ENCODE results near the gene SZT2.
A peak's percentile ranks its signal among the peaks of the same experiment; 100 is the strongest.

SZT2 gene

DNA sequence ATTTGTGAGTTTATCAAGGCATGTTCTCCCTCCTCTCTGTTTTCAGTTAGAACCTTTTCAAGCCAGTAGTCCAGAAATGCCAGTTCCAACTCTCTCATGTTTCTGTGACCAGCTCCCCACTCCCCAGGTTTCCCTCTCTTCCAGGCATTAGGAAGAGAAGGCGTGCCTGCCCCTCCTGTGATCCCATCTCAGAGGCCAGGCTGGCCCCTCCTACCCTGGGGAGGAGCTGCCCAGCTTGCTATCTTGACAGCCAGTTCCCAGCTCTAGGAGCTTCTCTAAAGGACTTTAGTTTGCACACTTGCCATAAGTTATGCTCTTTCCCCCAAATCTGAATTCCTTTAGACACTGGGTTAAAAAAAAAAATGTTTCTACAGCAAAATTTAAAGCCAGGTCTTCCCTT, 55.1 kb downstream of the SZT2 start:
- peak; percentile 36; the same call in 1 of the 3 replicates for ATAC-seq
- no peak for TF ChIP-seq ZNF565 (CRISPR knock-in tag; conservative IDR thresholded peaks at IDR 0.05; ENCODE audit: low read depth)

DNA sequence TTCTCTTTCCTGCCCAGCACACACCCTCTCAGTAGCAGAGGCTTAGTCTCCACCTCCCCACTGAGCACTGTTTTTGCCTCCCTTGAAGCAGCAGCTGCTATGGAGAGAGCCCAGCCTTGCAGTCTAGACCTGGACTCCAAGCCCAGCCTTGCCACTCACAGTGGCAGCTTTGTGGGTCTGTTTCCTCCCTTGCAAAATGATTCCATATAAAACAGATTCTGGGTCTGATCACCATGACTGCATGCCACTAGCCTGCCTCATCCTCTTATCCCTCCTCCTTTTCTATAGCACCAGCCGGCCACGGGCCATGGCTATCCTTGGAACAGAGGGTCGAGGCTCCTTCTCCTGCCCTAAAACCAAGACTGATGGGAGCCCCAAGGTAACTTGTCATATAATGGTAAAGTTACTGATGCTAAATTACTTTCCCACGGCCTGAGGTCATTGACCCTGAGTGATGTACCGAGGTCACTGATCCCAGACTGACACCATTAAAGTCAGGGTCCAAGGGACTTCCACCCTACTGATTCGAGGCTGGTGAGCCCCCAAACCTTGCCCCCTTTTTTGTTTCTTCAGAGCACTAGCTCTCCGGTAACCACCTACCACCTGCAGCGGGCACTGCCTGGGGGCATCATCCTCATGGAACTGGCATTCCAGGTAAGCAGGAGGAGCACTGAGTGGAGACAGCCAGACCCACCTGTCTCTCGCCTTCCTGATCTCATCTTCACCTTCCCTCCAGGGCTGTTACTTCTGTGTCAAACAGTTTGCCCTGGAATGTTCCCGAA, 56.1 kb downstream of the SZT2 start:
- no peak for ATAC-seq
- TF ChIP-seq GLIS3 (CRISPR knock-in tag; IDR thresholded peaks at IDR 0.05) (no peak), ZFP30 (CRISPR knock-in tag; IDR thresholded peaks at IDR 0.05) (no peak), RARB (CRISPR knock-in tag; IDR thresholded peaks at IDR 0.05) (no peak), ZNF565 (CRISPR knock-in tag; conservative IDR thresholded peaks at IDR 0.05; ENCODE audit: low read depth) (no peak), TCF4 (CRISPR knock-in tag; IDR thresholded peaks at IDR 0.05; ENCODE audit: borderline replicate concordance) (no peak), ZFP3 (CRISPR knock-in tag; IDR thresholded peaks at IDR 0.05) (no peak), ARNTL (CRISPR knock-in tag; IDR thresholded peaks at IDR 0.05; ENCODE audit: borderline replicate concordance, low read depth) (no peak), ESRRG (CRISPR knock-in tag; IDR thresholded peaks at IDR 0.05) (no peak), PPARA (CRISPR knock-in tag; IDR thresholded peaks at IDR 0.05; ENCODE audit: borderline replicate concordance) (no peak), TOX (CRISPR knock-in tag; IDR thresholded peaks at IDR 0.05; ENCODE audit: borderline replicate concordance) (no peak), CSDC2 (CRISPR knock-in tag; IDR thresholded peaks at IDR 0.05) (no peak)
- TF ChIP-seq, protein P1, sequence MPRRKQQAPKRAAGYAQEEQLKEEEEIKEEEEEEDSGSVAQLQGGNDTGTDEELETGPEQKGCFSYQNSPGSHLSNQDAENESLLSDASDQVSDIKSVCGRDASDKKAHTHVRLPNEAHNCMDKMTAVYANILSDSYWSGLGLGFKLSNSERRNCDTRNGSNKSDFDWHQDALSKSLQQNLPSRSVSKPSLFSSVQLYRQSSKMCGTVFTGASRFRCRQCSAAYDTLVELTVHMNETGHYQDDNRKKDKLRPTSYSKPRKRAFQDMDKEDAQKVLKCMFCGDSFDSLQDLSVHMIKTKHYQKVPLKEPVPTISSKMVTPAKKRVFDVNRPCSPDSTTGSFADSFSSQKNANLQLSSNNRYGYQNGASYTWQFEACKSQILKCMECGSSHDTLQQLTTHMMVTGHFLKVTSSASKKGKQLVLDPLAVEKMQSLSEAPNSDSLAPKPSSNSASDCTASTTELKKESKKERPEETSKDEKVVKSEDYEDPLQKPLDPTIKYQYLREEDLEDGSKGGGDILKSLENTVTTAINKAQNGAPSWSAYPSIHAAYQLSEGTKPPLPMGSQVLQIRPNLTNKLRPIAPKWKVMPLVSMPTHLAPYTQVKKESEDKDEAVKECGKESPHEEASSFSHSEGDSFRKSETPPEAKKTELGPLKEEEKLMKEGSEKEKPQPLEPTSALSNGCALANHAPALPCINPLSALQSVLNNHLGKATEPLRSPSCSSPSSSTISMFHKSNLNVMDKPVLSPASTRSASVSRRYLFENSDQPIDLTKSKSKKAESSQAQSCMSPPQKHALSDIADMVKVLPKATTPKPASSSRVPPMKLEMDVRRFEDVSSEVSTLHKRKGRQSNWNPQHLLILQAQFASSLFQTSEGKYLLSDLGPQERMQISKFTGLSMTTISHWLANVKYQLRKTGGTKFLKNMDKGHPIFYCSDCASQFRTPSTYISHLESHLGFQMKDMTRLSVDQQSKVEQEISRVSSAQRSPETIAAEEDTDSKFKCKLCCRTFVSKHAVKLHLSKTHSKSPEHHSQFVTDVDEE (CRISPR knock-in tag; IDR thresholded peaks at IDR 0.05) = no peak

DNA sequence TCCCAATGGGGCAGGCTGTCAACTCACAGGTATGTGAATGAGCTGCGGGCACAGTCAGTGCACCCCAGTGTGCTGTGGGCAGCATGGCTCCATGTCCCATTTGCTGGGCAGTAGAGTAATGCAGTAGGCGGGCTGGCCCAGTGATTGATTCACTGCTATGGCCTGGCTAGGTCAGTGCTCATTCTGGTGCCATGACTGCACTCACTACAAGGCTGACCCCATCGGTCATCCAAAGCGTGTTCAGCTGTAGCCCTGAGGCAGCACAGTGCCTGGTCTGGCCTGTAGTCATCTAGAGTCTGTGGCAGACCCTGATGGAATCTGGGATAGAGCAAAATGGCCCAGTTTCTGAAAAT, 56.7 kb downstream of the SZT2 start:
- ATAC-seq = no peak
- no peak for TF ChIP-seq ESRRG (CRISPR knock-in tag; IDR thresholded peaks at IDR 0.05)
- TF ChIP-seq ZC3H10 (CRISPR knock-in tag; IDR thresholded peaks at IDR 0.05) = no peak
- TF ChIP-seq, protein P2, sequence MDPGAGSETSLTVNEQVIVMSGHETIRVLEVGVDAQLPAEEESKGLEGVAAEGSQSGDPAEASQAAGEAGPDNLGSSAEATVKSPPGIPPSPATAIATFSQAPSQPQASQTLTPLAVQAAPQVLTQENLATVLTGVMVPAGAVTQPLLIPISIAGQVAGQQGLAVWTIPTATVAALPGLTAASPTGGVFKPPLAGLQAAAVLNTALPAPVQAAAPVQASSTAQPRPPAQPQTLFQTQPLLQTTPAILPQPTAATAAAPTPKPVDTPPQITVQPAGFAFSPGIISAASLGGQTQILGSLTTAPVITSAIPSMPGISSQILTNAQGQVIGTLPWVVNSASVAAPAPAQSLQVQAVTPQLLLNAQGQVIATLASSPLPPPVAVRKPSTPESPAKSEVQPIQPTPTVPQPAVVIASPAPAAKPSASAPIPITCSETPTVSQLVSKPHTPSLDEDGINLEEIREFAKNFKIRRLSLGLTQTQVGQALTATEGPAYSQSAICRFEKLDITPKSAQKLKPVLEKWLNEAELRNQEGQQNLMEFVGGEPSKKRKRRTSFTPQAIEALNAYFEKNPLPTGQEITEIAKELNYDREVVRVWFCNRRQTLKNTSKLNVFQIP (CRISPR knock-in tag; IDR thresholded peaks at IDR 0.05; ENCODE audit: borderline replicate concordance, low read depth) = no peak
- TF ChIP-seq OSR1 (CRISPR knock-in tag; IDR thresholded peaks at IDR 0.05) = no peak
- no peak for TF ChIP-seq ZNF565 (CRISPR knock-in tag; conservative IDR thresholded peaks at IDR 0.05; ENCODE audit: low read depth)
- TF ChIP-seq ISL1 (CRISPR knock-in tag; IDR thresholded peaks at IDR 0.05) = no peak
- no peak for TF ChIP-seq RARB (CRISPR knock-in tag; IDR thresholded peaks at IDR 0.05)
- TF ChIP-seq ZFP30 (CRISPR knock-in tag; IDR thresholded peaks at IDR 0.05) = no peak
- TF ChIP-seq ZNF70 (CRISPR knock-in tag; IDR thresholded peaks at IDR 0.05) = no peak
- no peak for TF ChIP-seq ARNTL (CRISPR knock-in tag; IDR thresholded peaks at IDR 0.05; ENCODE audit: borderline replicate concordance, low read depth)
- TF ChIP-seq, protein P3, sequence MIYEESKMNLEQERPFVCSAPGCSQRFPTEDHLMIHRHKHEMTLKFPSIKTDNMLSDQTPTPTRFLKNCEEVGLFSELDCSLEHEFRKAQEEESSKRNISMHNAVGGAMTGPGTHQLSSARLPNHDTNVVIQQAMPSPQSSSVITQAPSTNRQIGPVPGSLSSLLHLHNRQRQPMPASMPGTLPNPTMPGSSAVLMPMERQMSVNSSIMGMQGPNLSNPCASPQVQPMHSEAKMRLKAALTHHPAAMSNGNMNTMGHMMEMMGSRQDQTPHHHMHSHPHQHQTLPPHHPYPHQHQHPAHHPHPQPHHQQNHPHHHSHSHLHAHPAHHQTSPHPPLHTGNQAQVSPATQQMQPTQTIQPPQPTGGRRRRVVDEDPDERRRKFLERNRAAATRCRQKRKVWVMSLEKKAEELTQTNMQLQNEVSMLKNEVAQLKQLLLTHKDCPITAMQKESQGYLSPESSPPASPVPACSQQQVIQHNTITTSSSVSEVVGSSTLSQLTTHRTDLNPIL (CRISPR knock-in tag; IDR thresholded peaks at IDR 0.05; ENCODE audit: low read depth) = no peak
- TF ChIP-seq ZNF8 (CRISPR knock-in tag; IDR thresholded peaks at IDR 0.05) = no peak
- TF ChIP-seq CSDC2 (CRISPR knock-in tag; IDR thresholded peaks at IDR 0.05) = no peak

DNA sequence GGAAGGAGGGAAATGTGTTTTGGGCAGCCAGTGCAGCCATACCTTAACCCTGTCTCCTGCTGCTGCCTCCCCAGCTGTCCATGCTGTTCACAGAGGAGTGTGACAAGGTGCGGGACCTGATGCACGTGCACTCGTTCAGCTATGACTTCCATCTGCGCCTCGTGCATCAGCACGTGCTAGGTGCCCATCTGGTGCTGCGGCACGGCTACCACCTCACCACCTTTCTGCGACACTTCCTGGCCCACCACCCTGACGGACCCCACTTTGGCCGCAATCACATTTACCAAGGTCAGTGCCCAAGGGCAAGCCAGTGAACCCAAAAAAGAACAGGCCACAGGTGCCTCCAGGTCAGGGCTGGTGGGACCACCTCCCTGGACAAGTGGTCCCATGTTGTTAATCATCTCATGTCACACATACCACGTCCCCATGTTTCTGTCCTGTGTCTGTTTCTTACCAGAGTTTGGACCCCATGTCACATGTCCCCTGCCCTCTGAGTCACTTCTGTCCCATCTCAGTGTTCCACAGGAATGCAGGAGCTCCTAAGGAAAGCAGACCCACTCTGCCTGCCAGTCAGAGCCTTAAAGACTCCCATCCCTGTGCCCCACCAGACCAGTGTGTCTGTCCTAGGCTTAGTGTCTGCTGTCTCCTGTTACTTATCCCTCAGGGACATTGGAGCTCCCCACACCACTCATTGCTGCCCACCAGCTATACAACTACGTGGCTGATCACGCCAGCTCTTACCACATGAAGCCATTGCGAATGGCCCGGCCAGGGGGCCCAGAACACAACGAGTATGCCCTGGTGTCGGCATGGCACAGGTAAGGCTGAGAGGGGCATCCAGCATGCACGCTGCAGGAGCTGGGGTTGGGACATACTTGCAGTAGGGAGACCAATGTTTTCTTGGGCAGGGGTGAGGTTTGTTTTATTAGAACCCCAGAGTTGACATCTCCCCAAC, 57.5 kb downstream of the SZT2 start:
- no peak for ATAC-seq
- TF ChIP-seq, protein P4, sequence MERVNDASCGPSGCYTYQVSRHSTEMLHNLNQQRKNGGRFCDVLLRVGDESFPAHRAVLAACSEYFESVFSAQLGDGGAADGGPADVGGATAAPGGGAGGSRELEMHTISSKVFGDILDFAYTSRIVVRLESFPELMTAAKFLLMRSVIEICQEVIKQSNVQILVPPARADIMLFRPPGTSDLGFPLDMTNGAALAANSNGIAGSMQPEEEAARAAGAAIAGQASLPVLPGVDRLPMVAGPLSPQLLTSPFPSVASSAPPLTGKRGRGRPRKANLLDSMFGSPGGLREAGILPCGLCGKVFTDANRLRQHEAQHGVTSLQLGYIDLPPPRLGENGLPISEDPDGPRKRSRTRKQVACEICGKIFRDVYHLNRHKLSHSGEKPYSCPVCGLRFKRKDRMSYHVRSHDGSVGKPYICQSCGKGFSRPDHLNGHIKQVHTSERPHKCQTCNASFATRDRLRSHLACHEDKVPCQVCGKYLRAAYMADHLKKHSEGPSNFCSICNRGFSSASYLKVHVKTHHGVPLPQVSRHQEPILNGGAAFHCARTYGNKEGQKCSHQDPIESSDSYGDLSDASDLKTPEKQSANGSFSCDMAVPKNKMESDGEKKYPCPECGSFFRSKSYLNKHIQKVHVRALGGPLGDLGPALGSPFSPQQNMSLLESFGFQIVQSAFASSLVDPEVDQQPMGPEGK (CRISPR knock-in tag; IDR thresholded peaks at IDR 0.05; ENCODE audit: borderline replicate concordance) = no peak
- no peak for TF ChIP-seq GLIS3 (CRISPR knock-in tag; IDR thresholded peaks at IDR 0.05)
- no peak for TF ChIP-seq ARNTL (CRISPR knock-in tag; IDR thresholded peaks at IDR 0.05; ENCODE audit: borderline replicate concordance, low read depth)
- no peak for TF ChIP-seq ZFP3 (CRISPR knock-in tag; IDR thresholded peaks at IDR 0.05)
- TF ChIP-seq TCF4 (CRISPR knock-in tag; IDR thresholded peaks at IDR 0.05; ENCODE audit: borderline replicate concordance) = no peak
- TF ChIP-seq ZNF8 (CRISPR knock-in tag; IDR thresholded peaks at IDR 0.05) = no peak
- TF ChIP-seq ESRRG (CRISPR knock-in tag; IDR thresholded peaks at IDR 0.05) = no peak
- TF ChIP-seq PPARA (CRISPR knock-in tag; IDR thresholded peaks at IDR 0.05; ENCODE audit: borderline replicate concordance) = no peak
- no peak for TF ChIP-seq CSDC2 (CRISPR knock-in tag; IDR thresholded peaks at IDR 0.05)
- TF ChIP-seq, protein P5, sequence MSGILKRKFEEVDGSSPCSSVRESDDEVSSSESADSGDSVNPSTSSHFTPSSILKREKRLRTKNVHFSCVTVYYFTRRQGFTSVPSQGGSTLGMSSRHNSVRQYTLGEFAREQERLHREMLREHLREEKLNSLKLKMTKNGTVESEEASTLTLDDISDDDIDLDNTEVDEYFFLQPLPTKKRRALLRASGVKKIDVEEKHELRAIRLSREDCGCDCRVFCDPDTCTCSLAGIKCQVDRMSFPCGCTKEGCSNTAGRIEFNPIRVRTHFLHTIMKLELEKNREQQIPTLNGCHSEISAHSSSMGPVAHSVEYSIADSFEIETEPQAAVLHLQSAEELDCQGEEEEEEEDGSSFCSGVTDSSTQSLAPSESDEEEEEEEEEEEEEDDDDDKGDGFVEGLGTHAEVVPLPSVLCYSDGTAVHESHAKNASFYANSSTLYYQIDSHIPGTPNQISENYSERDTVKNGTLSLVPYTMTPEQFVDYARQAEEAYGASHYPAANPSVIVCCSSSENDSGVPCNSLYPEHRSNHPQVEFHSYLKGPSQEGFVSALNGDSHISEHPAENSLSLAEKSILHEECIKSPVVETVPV (CRISPR knock-in tag; IDR thresholded peaks at IDR 0.05) = no peak
- TF ChIP-seq RARB (CRISPR knock-in tag; IDR thresholded peaks at IDR 0.05) = no peak
- TF ChIP-seq TOX (CRISPR knock-in tag; IDR thresholded peaks at IDR 0.05; ENCODE audit: borderline replicate concordance) = no peak
- TF ChIP-seq, protein P2 (CRISPR knock-in tag; IDR thresholded peaks at IDR 0.05; ENCODE audit: borderline replicate concordance, low read depth) = no peak
